Fibroblast of pulmonary artery (primary cell): ENCODE results near the gene COL6A2.

Experiments used
- DNase-seq: peaks from one replicate; pipeline ENCODE4 v3.0.0-alpha.2; 2010; ENCODE audit warnings: low read depth
- H3K4me3 ChIP-seq: replicated peaks from 2 replicates; pipeline ENCODE4 v1.5.1; 2011; ENCODE audit warnings: low read depth, mild to moderate bottlenecking, control low read depth, low read length, moderate library complexity
- TF ChIP-seq, protein P1 (sequence below): IDR thresholded peaks from 2 replicates; pipeline ENCODE4 v1.5.1; 2011; ENCODE audit warnings: mild to moderate bottlenecking, control low read depth, low read length, inconsistent platforms; ENCODE audit errors: missing control alignments

COL6A2 gene

DNA sequence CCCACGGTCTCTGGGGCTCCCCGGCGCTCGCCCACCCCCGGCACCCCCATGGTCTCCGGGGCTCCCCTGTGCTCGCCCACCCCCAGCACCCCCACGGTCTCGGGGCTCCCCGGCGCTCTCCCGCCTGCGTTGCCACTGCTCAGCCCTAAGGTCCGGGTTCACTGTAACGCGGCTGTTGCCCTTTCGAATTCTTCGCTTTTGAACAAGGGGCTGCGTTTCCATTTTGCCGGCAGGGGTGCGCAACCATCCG is 62.7 kb downstream of the COL6A2 start:
- TF ChIP-seq, protein P1, sequence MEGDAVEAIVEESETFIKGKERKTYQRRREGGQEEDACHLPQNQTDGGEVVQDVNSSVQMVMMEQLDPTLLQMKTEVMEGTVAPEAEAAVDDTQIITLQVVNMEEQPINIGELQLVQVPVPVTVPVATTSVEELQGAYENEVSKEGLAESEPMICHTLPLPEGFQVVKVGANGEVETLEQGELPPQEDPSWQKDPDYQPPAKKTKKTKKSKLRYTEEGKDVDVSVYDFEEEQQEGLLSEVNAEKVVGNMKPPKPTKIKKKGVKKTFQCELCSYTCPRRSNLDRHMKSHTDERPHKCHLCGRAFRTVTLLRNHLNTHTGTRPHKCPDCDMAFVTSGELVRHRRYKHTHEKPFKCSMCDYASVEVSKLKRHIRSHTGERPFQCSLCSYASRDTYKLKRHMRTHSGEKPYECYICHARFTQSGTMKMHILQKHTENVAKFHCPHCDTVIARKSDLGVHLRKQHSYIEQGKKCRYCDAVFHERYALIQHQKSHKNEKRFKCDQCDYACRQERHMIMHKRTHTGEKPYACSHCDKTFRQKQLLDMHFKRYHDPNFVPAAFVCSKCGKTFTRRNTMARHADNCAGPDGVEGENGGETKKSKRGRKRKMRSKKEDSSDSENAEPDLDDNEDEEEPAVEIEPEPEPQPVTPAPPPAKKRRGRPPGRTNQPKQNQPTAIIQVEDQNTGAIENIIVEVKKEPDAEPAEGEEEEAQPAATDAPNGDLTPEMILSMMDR, result no peak
- no peak overlapping the region for H3K4me3 ChIP-seq
- no peak for DNase-seq

DNA sequence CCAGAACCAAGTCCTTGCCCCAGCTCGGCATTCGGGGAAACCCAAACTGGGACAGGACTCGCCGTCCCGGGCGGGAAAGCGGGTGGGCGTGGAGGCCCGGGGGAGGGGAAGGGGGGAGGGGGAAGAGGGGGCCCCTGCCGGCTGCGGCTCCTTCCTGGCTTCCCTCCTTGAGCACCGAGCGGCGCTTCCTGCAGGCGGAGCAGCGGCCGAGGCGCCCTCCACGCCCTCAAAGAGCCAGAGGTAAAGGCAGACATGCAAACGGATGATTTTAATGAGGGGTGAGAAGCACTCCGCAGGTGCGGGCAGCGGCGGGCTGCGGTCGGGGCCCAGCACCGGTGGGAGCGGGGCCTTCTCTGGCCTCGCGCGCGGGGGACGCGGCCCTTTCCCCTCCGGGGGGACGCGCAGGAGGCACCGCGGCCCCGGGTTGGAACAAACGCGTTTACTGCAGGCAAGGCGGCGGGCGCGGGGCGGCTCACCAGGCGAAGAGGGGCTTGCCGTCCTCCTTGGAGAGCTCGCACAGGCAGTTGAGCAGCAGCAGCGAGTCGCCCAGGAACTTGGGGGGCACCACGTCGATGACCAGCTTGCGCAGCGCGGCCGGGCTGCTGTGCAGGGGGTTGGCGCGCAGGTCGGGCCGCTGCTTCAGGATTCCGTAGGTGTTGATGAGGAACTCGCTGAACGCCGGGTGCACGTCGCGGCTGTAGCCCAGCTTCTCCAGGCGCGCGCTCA is 63.2 kb downstream of the COL6A2 start:
- TF ChIP-seq, protein P1, result no peak
- DNase-seq, result no peak
- H3K4me3 ChIP-seq, result no peak overlapping the region

DNA sequence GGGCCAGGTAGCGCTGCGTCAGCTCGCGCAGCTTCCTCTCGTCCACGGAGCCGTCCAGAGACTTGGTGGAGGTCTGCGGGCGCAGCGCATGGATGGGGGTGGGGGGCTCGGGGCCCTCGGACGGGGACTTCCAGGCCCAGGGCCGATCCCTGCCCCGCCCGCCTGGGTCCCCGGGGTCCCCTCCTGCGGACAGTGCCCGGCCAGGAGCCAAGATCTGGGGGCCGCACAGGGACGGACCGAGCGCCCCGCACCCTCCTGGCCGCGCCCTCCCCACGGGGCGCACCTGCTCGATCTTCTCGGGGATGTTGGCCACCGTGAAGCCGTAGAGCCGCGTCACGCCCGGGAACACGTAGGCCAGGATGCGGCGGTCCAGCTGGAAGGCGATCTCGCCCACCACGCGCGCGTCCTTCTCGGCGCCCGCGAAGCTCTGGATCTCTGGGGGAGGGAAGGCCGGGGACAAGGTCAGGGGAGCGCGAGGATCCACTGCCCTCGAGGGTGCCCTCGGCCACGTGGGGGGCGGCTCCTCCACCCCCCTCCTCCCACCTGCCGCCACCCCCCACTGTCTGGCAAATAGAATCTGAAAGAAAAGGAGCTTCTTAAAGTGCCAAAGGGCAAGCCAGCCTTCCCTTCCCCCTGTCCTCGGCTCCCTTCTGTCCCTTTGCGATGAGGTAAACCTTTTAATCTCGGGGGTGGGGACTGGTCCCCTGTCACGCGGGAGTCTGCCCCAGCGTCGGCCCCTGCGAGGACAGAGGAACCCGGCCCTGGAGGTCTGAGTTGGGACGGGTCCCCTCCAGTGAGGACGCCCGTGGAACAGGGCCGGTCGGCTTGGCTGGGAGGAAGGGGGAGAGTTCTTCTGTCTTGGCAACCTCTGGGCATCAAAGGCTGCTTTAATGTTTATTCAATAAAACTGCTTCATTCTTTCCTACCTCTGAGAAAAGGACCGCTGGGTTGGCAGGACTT is 64.0 kb downstream of the COL6A2 start:
- no peak for DNase-seq
- TF ChIP-seq, protein P1, result no peak
- no peak overlapping the region for H3K4me3 ChIP-seq

DNA sequence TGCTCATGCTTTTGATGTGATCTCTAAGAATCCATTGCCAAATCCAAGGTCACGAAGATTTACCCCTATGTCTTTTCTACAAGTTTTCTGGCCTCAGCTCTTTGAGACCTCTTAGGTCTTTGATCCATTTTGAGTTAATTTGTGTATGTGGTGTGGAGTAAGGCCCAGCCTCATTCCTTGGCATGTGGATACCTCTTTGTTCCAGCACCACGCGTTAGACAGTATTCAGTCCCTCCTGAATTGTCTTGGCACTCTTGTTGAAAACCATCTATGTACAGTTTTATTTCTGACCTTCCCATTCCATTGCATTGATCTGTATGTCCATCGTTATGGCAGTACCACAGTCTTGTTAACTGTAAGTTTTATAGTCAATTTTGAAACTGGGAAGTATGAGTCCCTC is 65.5 kb downstream of the COL6A2 start:
- TF ChIP-seq, protein P1, result no peak
- H3K4me3 ChIP-seq, result no peak overlapping the region

DNA sequence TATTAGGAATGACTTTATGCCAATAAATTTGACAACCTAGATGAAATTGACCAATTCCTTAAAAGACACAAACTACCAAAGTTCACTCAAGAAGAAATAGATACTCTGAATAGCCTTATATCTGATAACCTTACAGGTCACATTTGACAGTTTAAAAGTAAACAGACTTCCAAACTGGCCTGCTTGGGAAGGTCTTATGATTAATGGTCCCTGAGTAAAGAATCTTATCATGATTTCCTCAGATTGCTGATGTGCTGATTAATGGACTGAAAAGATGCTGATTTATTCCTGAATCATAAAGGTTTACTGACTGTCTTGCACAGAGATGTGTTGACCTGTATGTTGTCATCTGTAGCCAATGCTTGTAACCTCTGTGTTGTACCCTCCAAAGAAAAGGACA is 67.2 kb downstream of the COL6A2 start:
- TF ChIP-seq, protein P1, result no peak
- no peak for DNase-seq
- no peak overlapping the region for H3K4me3 ChIP-seq

More for the DNA sequence above, 65.5 kb downstream of the COL6A2 start:
- DNase-seq, result no peak

DNA sequence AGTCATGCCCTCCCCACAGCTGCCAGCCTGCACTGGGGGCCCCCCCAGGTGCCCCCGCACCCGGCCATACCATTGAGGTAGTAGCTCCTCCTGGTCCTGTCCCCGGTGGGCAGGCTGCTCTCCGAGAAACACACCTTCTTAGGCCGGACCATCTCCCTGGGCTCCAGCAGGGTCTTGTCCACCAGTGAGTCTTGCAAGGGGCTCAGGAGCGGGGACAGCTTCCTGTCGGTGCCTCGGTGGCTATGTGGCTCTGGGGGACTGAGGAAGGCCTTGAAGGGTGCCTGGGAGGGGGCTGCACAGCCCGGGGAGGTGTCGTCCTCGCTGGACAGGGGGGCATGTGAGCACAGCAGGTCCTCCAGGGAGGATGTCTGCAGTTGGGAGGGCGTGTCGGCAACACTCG is 70.3 kb downstream of the COL6A2 start:
- no peak overlapping the region for H3K4me3 ChIP-seq
- DNase-seq, result no peak
- TF ChIP-seq, protein P1, result no peak
